HPDE6-E6E7 (cell line): Measurements from ENCODE around the gene CCDC82.

ENCODE experiments used
- DNase-seq: peaks from one replicate; pipeline ENCODE4 v3.0.0; 2011; ENCODE audit warnings: missing footprints; ENCODE audit errors: extremely low spot score

CCDC82 gene

DNA sequence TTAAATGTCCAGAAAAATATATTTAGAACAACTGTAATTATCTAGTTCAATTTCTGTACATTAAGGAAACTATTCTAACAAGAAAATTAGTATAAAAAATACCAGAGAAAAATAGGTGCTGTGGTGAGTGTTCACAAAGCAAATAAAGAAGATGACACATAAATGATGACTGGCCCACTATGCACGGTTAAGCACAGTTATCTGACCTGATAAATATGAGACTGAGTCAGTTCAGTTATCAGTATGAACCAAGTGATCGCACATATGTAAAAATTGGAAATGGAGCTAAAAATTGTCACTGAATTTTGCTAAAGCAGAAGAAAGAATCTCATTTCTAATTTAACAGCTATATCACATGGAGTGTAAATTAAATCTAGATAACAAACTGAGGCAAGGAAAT, 27.9 kb downstream of the CCDC82 start:
- DNase-seq, result no peak

DNA sequence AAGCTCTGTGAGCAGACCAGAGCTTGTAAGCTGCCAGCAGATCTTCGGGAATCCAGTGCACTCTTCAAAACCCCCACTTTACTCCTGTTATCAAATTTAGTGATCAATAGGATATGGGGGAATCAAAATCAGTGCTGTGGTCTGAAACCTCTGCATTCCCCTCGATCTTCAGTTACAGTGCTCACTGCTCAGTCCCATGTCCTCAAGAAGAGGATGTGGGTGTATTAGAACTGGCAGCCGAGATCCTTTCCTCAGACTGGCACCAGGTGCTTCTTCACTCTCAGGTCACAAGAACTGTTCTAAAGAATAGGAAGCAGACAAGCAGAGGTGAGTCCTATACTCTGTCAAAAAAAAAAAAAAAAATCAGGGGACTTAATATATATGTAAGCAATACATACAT, 31.4 kb downstream of the CCDC82 start:
- DNase-seq, result no peak

DNA sequence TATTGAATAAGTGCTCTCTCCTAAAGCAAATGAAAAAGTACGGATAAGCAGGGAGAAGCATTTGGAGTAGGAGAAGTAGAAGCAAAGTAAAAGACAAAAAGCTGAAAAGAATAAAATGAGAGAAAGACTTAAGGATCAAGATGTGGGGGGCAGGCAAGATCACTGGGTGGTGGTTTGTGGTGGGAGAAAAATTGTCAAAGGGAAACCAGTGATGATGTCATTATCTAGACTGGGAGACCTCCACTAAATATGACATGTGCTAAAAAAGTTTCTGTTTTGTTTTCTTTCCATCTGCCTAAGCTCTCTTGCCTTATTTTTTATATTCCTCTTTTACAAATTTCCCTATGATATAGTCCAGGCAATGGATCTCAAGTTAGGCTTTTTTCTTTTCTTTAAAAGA, 31.9 kb downstream of the CCDC82 start:
- no peak for DNase-seq

DNA sequence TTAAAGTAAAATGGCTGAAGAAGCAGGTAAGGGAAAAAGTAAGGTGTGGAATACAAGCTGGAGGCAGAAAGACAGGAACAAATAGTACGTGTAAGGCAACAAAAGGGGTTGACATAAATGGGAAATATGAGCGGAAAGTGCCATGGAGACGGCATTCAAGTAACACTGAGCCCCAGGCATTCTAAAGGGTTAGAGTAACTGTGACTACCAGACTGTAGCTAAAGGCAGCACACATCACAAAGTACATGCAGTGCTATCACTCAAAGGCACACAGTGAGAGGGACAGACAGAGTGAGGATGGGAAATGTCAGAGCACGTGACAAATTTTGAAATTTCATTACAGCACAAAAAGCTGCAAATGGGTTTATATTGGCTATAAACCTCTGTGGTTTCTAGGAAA, 32.9 kb downstream of the CCDC82 start:
- no peak for DNase-seq

DNA sequence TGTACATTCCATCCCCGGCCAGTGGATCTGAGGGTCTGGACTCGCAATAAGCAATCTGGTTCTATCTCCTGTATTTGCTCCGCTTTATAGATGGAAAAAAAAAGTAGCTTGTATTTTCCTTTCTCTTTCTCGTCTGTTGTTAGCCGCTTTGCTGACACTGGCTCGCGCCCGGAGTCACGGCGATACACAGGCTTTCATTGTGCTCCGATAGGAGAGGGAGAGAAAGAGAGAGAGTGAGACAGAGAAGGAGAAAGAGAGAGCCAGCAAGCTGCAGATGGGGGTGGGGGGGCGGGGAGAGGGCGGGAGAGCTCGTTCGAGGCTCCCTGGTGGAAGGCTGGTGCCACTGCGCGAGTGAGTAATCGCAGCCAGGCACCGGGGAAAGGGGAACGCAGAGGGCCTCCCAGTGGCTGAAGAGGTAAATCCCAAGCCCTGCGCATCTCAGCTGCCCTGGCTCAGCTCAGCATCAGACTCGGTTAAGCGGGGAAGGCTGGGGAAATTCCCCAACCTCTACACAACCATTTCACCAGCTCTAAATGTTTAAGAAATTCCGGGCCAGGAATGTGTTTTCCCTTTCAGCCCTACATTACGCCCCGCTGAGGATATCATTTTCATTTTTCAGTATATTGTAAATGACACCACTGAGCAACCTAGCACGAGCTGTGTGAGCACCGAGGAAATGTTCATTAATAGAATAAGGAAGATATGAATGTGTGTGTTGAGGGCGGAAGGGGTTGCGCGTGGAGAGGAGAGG, 46.6 kb downstream of the CCDC82 start, which contains the start of gene MAML2:
MAML2 (minus strand) TSS at position 235 of the 751 bp plus-strand sequence. CDS start 1,300 bp downstream, outside the sequence.
- DNase-seq, result peak; percentile 99

DNA sequence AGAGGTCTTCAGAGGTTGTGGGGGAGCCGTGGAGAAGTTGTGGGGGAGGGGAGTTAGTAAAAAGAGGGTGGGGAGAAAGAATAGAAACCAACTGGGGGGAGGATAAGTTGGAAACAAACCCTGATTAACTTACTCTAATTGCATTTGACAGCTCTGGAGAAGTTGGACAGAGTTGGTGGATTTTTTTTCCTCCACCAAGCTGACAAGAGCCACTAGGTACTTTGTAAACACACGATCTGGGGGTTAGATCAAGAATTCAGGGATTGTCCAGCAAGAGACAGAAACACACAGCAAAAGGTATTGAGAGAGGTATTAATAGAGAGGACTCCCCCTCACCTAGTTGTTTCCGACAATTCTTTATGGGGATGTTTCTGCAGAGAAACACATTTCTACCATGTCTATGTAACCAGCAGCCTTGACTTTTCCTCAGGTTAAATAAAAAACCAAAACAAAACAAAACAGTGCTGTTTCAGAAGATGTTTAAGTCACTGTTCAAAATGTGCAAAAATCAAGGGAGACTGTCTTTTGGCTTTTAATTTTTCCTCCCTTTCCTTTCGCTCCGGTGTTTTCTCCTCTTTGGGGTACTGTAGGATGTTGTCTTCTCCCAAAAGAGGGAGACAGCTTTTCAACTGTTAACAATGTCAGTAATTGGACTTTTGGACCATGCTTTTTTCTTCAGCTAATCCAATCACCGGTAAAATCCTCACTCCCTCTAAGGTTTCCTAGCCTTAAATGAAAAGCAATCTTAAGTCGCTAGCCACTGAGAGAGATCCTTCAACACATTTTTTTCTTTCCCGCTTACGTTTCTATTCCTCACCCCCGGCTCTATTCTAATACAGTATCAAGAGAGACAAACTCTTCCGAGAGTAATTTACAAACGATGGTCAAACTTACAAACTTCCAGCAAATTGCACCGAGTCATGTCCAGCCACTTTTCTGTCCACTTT, 47.4 kb downstream of the CCDC82 start:
- no peak for DNase-seq

DNA sequence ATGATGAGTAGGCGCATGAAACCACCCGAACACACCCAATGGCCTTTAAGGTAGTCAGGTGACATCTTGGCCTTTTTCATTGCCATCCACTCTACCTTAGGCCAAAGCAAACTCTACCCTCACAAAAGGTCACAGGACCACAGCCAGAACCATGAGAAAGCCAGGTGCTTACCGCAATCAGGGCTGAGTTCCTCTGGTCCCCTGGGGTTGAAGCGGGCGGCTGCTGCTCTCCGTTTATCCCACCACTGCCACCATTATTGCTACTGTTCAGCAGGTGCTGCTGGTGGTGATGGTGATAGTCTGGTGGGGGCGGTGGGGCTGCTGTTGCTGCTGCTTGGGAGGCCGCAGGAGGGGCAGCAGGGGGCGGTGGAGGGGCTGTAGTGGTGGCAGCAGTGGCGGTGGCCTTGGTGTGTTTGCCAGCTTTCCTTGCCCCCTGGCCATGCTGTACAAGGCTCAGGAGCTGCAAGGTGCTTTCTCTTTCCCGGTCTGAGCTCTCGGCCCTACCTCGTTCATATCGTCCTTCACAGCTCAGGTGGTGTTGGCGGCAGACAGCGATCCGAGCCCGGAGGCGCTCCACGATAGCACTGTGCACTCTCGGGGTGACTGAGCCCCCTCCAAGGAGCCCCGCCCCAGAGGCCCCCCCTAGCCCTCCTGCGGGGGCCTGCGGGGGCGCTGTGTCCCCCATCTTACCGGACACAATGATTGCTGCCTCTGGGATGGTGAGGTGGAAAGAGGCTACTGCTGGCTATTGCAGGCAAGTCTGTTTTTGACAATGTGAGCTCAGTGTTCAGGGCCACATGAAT, 48.3 kb downstream of the CCDC82 start:
- peak; percentile 43 for DNase-seq

DNA sequence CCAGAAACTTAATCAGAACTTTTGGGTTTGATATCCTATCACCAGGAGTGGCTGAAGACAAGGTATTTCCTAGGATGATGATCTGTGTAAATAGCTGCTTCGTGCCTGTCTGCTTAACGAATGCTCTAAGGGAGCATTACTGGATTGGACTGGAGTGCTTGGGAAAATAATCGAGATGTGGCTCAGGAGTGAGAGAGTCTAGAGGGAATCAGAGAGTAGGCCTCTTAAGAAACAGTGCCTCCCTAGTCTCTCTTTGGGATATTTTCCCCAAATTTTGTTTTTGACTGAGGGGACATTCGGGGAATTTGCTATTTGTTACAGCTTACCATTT, 49.2 kb downstream of the CCDC82 start:
- no peak for DNase-seq

DNA sequence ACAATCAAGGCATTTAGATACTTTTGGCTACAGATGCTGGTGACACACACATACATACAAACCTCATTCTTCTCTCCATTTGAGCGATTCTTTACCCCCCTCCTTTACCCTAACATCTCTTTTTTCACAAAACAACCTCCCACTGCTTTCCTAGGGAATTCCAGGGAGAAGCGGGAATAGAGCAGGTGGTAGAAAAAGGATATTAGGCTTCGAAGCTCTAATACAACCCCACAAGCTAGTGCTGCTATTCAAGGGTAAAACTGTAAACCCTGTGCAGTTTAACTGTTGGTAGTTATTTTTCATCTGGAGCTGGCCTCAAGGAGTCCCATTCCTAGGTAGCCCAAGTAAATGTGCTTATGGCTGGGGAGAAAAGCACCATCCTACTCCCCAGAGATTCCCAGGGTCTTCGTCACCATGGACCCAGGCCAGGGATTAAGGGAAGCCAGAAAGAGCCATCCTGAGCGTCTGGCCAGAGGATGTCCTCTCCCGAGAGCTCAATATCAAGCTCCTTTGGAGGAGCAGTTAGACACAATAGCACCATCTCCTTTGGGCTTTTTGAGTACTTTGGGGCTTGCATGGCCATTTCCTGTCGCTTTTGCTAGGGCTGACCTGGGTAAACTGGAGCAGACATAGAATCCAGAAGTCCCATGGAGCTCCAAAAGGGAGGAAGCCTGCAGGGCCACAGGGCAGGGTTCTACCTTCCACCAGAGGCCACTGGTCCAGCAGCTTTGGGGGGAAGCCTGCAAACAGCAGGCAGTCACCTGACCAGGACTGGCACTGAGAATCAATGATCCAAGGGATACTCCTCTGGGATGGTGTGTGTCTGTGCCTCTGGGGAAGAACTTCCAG, 49.8 kb downstream of the CCDC82 start:
- DNase-seq, result no peak

DNA sequence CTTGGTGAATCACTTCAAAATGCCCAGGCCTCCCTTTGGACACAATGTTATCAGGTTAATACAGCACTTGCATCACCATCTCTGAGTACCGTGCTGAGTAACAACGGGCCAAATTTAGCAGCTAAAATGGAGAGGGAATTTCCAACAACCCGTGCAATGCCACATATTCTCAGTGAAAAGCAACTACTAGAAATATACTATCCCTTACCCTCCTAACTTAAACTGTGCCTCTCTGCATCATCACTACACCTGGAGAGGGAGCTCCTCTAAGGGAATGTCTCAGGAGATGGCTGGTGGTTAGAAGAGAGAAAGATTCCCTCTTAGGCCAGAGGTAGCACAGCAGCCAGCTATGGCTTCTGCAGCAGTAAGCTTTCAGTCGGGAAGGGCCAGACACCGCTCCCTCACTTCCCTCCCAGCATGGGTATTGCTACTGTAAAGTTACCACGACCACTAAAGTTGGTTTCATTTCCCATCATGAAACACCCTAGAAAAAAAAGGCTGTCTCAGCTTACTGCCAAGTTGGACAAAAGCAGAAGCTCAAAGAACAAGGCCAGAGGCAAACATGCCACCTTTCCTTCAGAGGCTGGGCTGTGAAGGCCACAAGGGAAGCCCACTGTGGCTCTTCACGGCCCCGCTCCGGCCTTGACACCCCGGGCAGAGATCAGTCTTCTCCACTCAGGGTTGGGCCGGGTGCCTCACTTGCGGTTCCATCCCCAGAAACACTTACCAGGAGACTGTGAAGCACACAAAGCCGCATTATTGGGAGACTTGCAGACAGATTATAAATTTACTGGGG, 50.6 kb downstream of the CCDC82 start:
- DNase-seq, result no peak

DNA sequence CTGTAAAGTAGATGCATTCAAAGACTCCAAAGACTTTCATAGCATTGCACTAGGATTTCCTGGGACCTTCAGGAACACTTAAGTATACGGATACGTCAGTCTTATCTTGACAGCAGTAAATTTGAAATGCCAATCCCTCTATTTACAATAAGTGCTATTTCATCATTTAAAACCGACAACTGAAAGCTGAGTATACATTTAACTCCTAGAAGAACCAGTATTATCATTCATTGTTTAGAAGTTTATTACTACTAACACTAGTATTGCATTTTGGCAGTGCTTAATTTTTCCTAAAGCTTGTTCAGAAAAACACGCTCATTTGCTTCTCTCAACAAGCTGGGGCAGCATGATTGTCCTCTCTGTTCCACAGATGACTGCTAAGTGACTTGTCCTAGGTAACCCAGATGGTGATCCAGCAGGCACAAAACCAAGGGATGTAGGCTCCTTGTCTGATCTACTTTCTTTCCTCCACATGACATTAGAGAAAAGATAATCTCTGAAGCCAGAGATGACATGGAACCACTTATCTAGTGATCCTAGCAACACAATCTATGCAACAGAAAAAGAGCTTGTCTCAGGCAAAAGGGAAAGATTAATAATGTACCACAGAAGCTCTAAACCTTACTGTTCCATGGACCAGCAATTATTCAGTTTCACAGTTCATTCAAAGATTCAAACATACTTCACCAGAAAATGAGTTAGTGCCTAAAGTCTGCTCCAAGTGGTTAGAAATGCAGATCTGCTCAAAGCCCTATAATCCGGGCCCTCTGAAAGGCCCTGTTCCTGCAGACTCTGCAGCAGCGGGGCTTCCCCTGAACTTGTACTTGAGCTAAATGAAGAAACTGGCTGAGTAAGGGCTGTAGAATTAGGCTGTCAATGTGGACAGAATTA, 51.9 kb downstream of the CCDC82 start:
- no peak for DNase-seq

DNA sequence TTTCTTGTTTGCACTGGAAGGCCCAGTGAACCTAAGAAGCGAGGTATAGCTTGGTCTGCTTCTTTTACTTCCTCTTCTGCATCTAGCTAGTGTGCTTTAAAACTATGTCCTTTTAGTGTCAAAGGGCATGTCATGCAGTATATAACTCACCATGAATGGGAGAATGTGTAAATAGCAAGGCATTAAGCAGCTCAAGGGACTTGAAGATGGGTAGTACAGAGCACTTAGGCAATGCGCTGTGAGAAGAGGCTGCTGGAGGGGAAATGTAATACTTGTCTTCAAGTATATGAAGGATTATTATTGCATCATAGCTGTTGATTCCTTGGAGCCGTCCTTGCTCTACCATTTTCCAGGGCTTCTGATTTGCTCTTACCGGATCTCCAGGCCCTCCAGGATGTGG, 54.3 kb downstream of the CCDC82 start:
- no peak for DNase-seq

DNA sequence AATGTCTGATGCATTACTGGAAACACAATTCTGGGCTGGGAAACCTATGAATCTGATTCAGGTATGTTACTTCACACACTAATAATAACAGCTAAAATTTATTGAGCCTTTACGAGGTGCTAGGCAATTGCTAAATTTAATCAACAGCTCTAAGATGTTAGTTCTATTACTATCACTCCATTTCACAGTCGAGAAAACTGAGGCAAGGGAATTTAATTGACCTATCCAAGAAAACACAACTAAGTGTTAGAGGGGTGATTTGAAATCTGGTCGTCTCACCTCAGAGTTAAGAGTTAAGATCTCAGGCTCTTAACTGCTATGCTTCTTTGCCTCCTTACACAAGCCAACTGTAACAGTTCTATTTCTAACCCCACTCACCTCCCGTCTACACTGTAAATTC, 55.5 kb downstream of the CCDC82 start:
- no peak for DNase-seq

DNA sequence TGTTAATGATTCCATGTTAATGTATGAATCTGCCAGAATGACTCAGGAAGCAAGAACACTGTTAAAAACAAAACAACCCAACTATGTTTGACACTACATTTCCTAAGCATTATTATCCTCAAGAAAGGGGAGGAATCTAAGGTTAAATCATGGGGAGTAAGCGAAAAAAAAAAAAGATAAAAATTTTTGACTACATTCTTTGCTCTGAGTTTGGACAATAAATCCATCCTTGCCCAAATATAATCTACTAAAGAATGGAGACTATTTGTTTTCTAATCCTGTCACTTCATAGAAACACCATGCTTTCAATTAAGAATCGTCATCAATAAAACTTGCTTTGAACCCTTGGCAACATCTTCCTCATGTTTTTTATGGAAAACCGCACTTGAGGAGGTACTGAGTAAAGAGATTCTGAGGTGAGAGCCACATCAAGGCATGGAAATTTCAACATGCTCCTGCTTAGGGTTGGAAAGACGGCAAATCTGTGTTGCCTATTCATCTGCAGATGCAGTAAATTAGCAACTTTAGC, 56.5 kb downstream of the CCDC82 start:
- no peak for DNase-seq

DNA sequence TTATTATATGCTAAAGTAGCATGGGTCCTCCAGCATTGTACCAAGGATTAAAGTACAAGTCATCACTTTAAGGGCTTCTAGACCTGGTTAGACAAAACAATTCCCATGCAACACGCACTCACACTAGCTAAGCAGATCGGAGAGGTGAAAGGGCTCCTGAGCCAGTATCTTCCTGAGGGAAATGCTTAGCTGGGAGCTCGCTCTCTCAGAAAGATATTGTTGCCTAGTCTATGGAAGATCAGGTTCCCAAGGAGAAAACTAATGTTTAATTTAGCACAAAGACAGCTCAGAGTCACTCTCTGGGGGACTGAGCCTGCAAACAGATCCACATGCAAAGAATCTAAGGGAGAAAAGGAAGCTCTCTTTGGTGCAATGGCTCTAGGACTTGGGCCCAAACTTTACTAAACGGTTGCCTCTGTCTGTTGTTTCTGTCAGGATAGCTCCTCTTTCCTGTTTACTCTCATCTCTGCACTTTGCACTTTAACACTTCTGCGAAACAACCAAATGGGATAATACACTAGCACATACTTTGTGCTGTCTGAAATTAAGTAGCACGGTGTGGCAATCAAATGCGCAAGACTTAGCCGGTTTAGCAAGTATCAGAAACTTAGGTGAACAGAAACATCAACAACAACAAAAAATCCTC, 57.5 kb downstream of the CCDC82 start:
- no peak for DNase-seq

DNA sequence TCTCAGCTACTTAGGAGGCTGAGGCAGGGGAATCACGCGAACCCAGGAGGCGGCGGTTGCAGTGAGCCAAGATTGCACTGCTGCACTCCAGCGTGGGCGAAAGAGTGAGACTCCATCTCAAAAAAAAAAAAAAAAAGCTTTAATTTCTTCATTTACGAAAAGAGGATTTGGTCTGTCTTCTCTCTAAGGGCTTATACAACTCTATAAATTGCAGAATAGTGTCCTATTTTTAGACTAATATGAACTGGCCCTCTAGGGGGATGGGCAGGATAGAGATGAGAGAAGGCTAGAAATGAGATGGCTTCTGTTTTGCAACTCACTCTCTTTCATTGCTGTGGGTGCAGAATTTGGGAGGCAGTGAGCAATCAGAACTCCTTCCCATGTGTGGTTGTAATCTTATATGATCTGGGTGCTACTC, 58.0 kb downstream of the CCDC82 start:
- no peak for DNase-seq

DNA sequence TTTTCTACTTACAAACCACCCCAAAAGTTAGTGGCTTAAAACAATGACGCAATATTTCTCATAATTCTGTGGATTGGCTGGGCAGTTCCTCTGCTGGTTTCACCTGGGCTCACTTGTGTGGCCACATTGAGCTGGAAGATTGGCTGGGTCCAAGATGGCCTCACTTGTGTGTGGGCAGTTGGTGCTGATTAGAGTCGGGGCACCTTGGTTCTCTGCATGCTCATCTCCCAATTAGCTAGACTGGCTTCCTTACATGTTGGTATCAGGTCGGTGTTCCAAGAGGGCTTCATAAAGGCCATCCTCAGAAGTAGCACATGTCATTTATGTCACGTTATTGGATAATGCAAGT, 59.2 kb downstream of the CCDC82 start:
- no peak for DNase-seq

DNA sequence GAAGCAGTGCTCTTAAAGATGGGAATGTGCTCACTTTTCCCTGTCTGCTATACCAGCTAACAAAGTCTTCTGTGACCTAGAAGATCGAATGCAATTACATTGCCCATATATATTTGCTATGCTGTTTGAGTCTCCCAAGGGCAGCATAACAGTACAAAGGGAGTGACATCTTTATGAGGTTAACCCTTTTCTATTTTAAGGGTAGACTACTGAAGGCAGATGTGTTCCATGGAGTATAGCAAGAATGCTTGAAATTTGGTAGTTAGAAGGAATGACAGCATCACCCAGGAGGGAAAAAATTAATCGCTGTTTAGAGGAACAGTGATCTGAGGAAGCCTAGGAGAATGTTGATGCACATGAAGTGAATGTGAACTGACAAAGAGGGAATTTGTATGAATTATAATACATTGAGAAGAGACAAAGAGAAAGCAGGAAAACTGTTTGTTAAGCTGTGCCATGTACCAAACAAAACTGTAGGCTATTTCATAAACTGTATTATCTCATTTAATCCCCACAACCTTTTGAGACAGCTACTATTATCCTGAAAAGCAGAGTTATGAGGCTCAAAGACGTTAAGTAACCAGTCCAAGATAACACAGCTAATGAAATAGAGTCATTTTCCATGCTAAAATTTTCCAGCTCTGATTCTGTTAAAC, 59.7 kb downstream of the CCDC82 start:
- no peak for DNase-seq
